Kidney glomerular epithelial cell (primary cell): ENCODE results near the gene SCNN1B.
"Not testable (repeated sequence)": the region's sequence is repeated elsewhere in the genome, so short reads cannot be mapped to it uniquely, and the experiment has no call there.

Source experiments
- DNase-seq: peaks from one replicate; lab custom pipeline; 2025; lab: John Stamatoyannopoulos, UW

The SCNN1B gene

GRCh38 chr16:23355106-23355670, 53.1 kb downstream of the SCNN1B start:
- DNase-seq = no peak

- DNase-seq = no peak
Measured at GRCh38 chr16:23356941-23357340, 54.8 kb downstream of the SCNN1B start.

- no peak for DNase-seq
Measured at GRCh38 chr16:23357761-23358290, 55.7 kb downstream of the SCNN1B start.

- peak; percentile 32 for DNase-seq
Measured at GRCh38 chr16:23359092-23359760, 57.1 kb downstream of the SCNN1B start.

GRCh38 chr16:23362460-23363317, 60.6 kb downstream of the SCNN1B start:
- DNase-seq = no peak

GRCh38 chr16:23365602-23366240, 63.6 kb downstream of the SCNN1B start:
- no peak for DNase-seq

GRCh38 chr16:23366341-23366740, 64.2 kb downstream of the SCNN1B start:
- not testable (repeated sequence) for DNase-seq

GRCh38 chr16:23367564-23367963, 65.5 kb downstream of the SCNN1B start:
- DNase-seq = no peak

- no peak for DNase-seq
Measured at GRCh38 chr16:23367988-23368387, 65.9 kb downstream of the SCNN1B start.

- peak; percentile 52 for DNase-seq
Measured at GRCh38 chr16:23368469-23368868, 66.4 kb downstream of the SCNN1B start.

GRCh38 chr16:23369416-23369815, 67.3 kb downstream of the SCNN1B start:
- no peak for DNase-seq

GRCh38 chr16:23371368-23371767, 69.3 kb downstream of the SCNN1B start:
- no peak for DNase-seq

- no peak for DNase-seq
Measured at GRCh38 chr16:23373436-23374219, 71.5 kb downstream of the SCNN1B start.

GRCh38 chr16:23374721-23375510, 72.8 kb downstream of the SCNN1B start:
- no peak for DNase-seq

- DNase-seq = no peak
Measured at GRCh38 chr16:23375643-23376042, 73.5 kb downstream of the SCNN1B start.

GRCh38 chr16:23377071-23377931, 75.2 kb downstream of the SCNN1B start:
- no peak for DNase-seq

GRCh38 chr16:23378256-23378655, 76.2 kb downstream of the SCNN1B start:
- DNase-seq = no peak

- no peak for DNase-seq
Measured at GRCh38 chr16:23378921-23379320, 76.8 kb downstream of the SCNN1B start.

- DNase-seq = no peak
Measured at GRCh38 chr16:23379707-23380106, 77.6 kb downstream of the SCNN1B start.

GRCh38 chr16:23380501-23380951, 78.4 kb downstream of the SCNN1B start:
- DNase-seq = no peak
